HepG2 (cell line): ENCODE results near the gene TEKT3. TPM values are rescaled to one million over a fixed set of nuclear protein-coding genes. Genes with fewer than 3 reads are reported as not detected.

ENCODE experiments used
- ATAC-seq: fragments of 200-7000 bp; cut with Tn5 transposase; 3 replicates; pipeline ENCODE4 v1.9.1; 2020; ENCODE audit warnings: mild to moderate bottlenecking, moderate library complexity
- BruUV-seq: library from RNA; stranded (reverse); fragments of 400-500 nt; replicated peaks from 2 replicates; lab custom pipeline; 2021; lab: Mats Ljungman, UMichigan
- CTCF ChIA-PET: fragments of 300-600 bp; formaldehyde crosslinking; extraction: SDS; loops from one replicate; lab custom pipeline; 2021; ENCODE audit warnings: low total read pairs, inconsistent platforms, low intra/inter-chr PET ratio; lab: Yijun Ruan, JAX
- POLR2A ChIA-PET: fragments of 350-600 bp; sonication (Branson Sonifier 250); formaldehyde crosslinking; loops from one replicate; lab custom pipeline; 2020; ENCODE audit warnings: antibody characterized with exemption, inconsistent platforms; lab: Yijun Ruan, JAX
- DNase-seq: peaks from one replicate; pipeline ENCODE4 v3.0.0-alpha.2; 2015; ENCODE audit warnings: low spot score
- FAIRE-seq: peaks from 3 replicates; lab custom pipeline; 2011; peaks lifted over from hg19 to GRCh38; lab: Jason Lieb, UNC
- H2AFZ ChIP-seq: one replicate; pipeline ENCODE4 v1.6.1; 2011; ENCODE audit warnings: low read length, inconsistent platforms
- H3K27ac ChIP-seq: fragments of 300-600 bp; 3 replicates; pipeline ENCODE4 v1.8.0; 2011; ENCODE audit warnings: mixed run types, mild to moderate bottlenecking, mixed read lengths, low read length, inconsistent platforms; ENCODE audit not compliant: insufficient read depth; ENCODE audit errors: extremely low read length
- H3K27me3 ChIP-seq, 2 experiments: fragments of 200-600 bp in 1 of 2; 2 replicates in 1 of 2; 3 replicates in 1 of 2; pipeline versions ENCODE4 v1.6.0 to v1.8.0; 2011; ENCODE audit warnings: low read length in 2 of 2, mild to moderate bottlenecking in 2 of 2, moderate library complexity in 2 of 2, inconsistent platforms in 1 of 2; ENCODE audit not compliant: insufficient read depth in 2 of 2, control insufficient read depth in 1 of 2
- H3K36me3 ChIP-seq, 2 experiments: fragments of 200-600 bp in 1 of 2; replicated peaks in 1 of 2; 2 replicates in 1 of 2; 3 replicates in 1 of 2; pipeline versions ENCODE4 v1.5.1 to v1.8.0; 2011; ENCODE audit warnings: low read length in 2 of 2, inconsistent platforms in 1 of 2; ENCODE audit not compliant: insufficient read depth in 2 of 2, control insufficient read depth in 1 of 2
- H3K4me1 ChIP-seq: 2 replicates; pipeline ENCODE4 v1.5.1; 2012; ENCODE audit warnings: low read length, inconsistent platforms; ENCODE audit not compliant: insufficient read depth
- H3K4me2 ChIP-seq: 2 replicates; pipeline ENCODE4 v1.6.0; 2011; ENCODE audit warnings: low read depth, low read length, inconsistent platforms
- H3K4me3 ChIP-seq, 3 experiments: fragments of 200-600 bp in 1 of 3; sonication (generic), shearing (Covaris generic) in 1 of 3; replicated peaks in 1 of 3; 2 replicates each; pipeline ENCODE4 v1.5.1; 2011 to 2016; ENCODE audit warnings: low read length in 3 of 3, inconsistent platforms in 2 of 3, low read depth in 2 of 3, mild to moderate bottlenecking in 2 of 3, control low read depth in 1 of 3, mixed read lengths in 1 of 3; ENCODE audit not compliant: insufficient read depth in 1 of 3
- H3K79me2 ChIP-seq: one replicate; pipeline ENCODE4 v1.6.1; 2011; ENCODE audit warnings: low read length, inconsistent platforms; ENCODE audit not compliant: insufficient read depth
- H3K9ac ChIP-seq: 2 replicates; pipeline ENCODE4 v1.6.0; 2011; ENCODE audit warnings: mild to moderate bottlenecking, low read depth, low read length, inconsistent platforms; ENCODE audit not compliant: insufficient read depth
- H3K9me3 ChIP-seq: 2 replicates; pipeline ENCODE4 v1.5.1; 2012; ENCODE audit warnings: mild to moderate bottlenecking, low read length
- H4K20me1 ChIP-seq: 2 replicates; pipeline ENCODE4 v1.6.0; 2011; ENCODE audit warnings: inconsistent platforms, mild to moderate bottlenecking, low read length, moderate library complexity; ENCODE audit not compliant: insufficient read depth
- GTF3A ChIP-seq: sonication (generic); formaldehyde crosslinking; conservative IDR thresholded peaks from 2 replicates; pipeline ENCODE4 v1.4.0; 2020; ENCODE audit warnings: mild to moderate bottlenecking, missing genetic modification reagents
- NR2F6 ChIP-seq, 2 experiments: IDR thresholded peaks; 2 replicates each; pipeline ENCODE4 v1.6.1; 2016; ENCODE audit warnings: antibody characterized with exemption in 1 of 2, mild to moderate bottlenecking in 1 of 2
- PAXIP1 ChIP-seq: sonication (generic); formaldehyde crosslinking; conservative IDR thresholded peaks from 2 replicates; pipeline ENCODE4 v1.4.0; 2020; ENCODE audit warnings: mild to moderate bottlenecking, missing genetic modification reagents, moderate library complexity
- POGZ ChIP-seq: sonication (generic); formaldehyde crosslinking; IDR thresholded peaks from 2 replicates; pipeline ENCODE4 v1.4.0; 2020; ENCODE audit warnings: mild to moderate bottlenecking, missing genetic modification reagents
- SRSF4 ChIP-seq: fragments of 200-400 bp; formaldehyde crosslinking; IDR thresholded peaks from one replicate; pipeline ENCODE4 v1.6.1; 2018; ENCODE audit warnings: mild to moderate bottlenecking, low read depth, low read length, moderate library complexity; ENCODE audit not compliant: poor library complexity, severe bottlenecking
- ZFAT ChIP-seq: sonication (generic); formaldehyde crosslinking; conservative IDR thresholded peaks from 2 replicates; pipeline ENCODE4 v1.8.1; 2023; ENCODE audit warnings: missing genetic modification reagents, inconsistent platforms
- ZFP62 ChIP-seq: sonication (generic); formaldehyde crosslinking; IDR thresholded peaks from 2 replicates; pipeline ENCODE4 v1.4.0; 2020; ENCODE audit warnings: missing genetic modification reagents
- ZGPAT ChIP-seq: IDR thresholded peaks from 2 replicates; pipeline ENCODE4 v1.6.1; 2016; ENCODE audit warnings: mild to moderate bottlenecking
- ZNF138 ChIP-seq: sonication (generic); formaldehyde crosslinking; IDR thresholded peaks from 2 replicates; pipeline ENCODE4 v1.5.0; 2020; ENCODE audit warnings: mild to moderate bottlenecking, low read depth, missing genetic modification reagents
- ZNF276 ChIP-seq: sonication (generic); formaldehyde crosslinking; IDR thresholded peaks from 2 replicates; pipeline ENCODE4 v1.4.0; 2020; ENCODE audit warnings: mild to moderate bottlenecking, low read depth, missing genetic modification reagents
- ZNF446 ChIP-seq: sonication (generic); formaldehyde crosslinking; IDR thresholded peaks from 2 replicates; pipeline ENCODE4 v1.5.0; 2020; ENCODE audit warnings: mild to moderate bottlenecking, missing genetic modification reagents
- ZZZ3 ChIP-seq: sonication (generic); formaldehyde crosslinking; IDR thresholded peaks from 2 replicates; pipeline ENCODE4 v1.4.0; 2020; ENCODE audit warnings: missing genetic modification reagents, mild to moderate bottlenecking, borderline replicate concordance
- WGBS: methylation state at CpG from one replicate; pipeline ENCODE4 v1.1.6; 2017; ENCODE audit warnings: low lambda C conversion rate; 5-methylcytosine and 5-hydroxymethylcytosine counted together
- in situ Hi-C: cut with HindIII; loops from 2 replicates; pipeline ENCODE4 v1.10.0; 2017; ENCODE audit warnings: low pct_unique_long_range_greater_than_20kb; ENCODE audit not compliant: extremely low pct_ligation_motif_present
- intact Hi-C: fragments of 100-400 bp; cut with micrococcal nuclease; formaldehyde crosslinking; loops from one replicate; pipeline ENCODE4 v1.10.0; 2022; ENCODE audit not compliant: unreplicated experiment
- polyA plus RNA-seq, 8 experiments: library from polyadenylated mRNA; depleted of rRNA in 3 of 8; stranded (reverse) in 7 of 8; unstranded in 1 of 8; fragments of >200 nt; fragmentation: Illumina TruSeq in 4 of 8; extraction: Trizol in 4 of 8; gene quantifications; 2 replicates each; pipeline versions ENCODE4 v1.2.1 to v1.2.3, GENCODE V29; 2011 to 2016; ENCODE audit warnings: low read depth in 4 of 8, missing spikeins in 1 of 8, mixed read lengths in 1 of 8; ENCODE audit not compliant: insufficient read depth in 1 of 8
- total RNA-seq, 5 experiments: library from RNA; depleted of rRNA; stranded (reverse); fragments of >200 nt; fragmentation: Illumina TruSeq; extraction: Trizol; gene quantifications; 2 replicates each; pipeline ENCODE4 v1.2.3, GENCODE V29; 2016; ENCODE audit warnings: low read depth in 1 of 5

The TEKT3 gene
- total and polyA plus RNA-seq, 2 of the 13 experiments (the other 11 are each of a cell fraction or from before 2014, with no cell fraction given) = 0.58 to 0.82 TPM

- DNase-seq = no peak
- in situ Hi-C loops (loop anchor here (10.0 kb wide), 2 partner anchors 59 to 61 kb away; no protein-coding TSS in a partner anchor), intact Hi-C loops (no loop called here)
- TF ChIP-seq ZZZ3 (CRISPR knock-in tag) (no peak), ZGPAT (no peak), ZNF446 (no peak), GTF3A (CRISPR knock-in tag) (no peak)
- Histone ChIP-seq H4K20me1 (no peaks in the 10 kb centered on the region), H3K4me1 (peaks cover 12% of the 10 kb centered on the region), H2AFZ (no peak overlapping the region), H3K36me3 (no peaks in the 10 kb centered on the region), H3K4me3 (no peak overlapping the region), H3K27ac (no peak overlapping the region), H3K27me3 (peaks cover 0 to 31% of the 10 kb centered on the region in 2 experiments; a peak in 3 of 5 replicates), H3K9ac (no peak overlapping the region), H3K9me3 (no peaks in the 10 kb centered on the region), H3K79me2 (no peaks in the 10 kb centered on the region), H3K4me2 (no peak overlapping the region)
- ChIA-PET CTCF (no interaction called here), POLR2A (no interaction called here)
- 16% methylated on average over 4 of the region's 4 CpGs for WGBS
- no TSS peak for BruUV-seq
- ATAC-seq = no peak
- no peak for FAIRE-seq
Measured at GRCh38 chr17:15343749-15344148, 2.4 kb upstream of the TEKT3 start.

- no peaks in the 10 kb centered on the region for H3K36me3 ChIP-seq
- ATAC-seq (no peak), DNase-seq (no peak), FAIRE-seq (no peak)
- ChIA-PET POLR2A (no interaction called here), CTCF (no interaction called here)
- no peak for TF ChIP-seq POGZ
- TF ChIP-seq ZFP62 (CRISPR knock-in tag) = no peak
- TF ChIP-seq ZNF276 (CRISPR knock-in tag) = no peak
- TF ChIP-seq NR2F6 (IDR thresholded peaks at IDR 0.05) = no peak
- no peak for TF ChIP-seq NR2F6 (CRISPR knock-in tag; IDR thresholded peaks at IDR 0.05)
- no peak for TF ChIP-seq ZNF138 (CRISPR knock-in tag)
- TF ChIP-seq SRSF4 = no peak
- TF ChIP-seq ZFAT (CRISPR knock-in tag) = no peak
- TF ChIP-seq PAXIP1 (CRISPR knock-in tag) = no peak
- no peak overlapping the region for H3K4me2 ChIP-seq
- no peaks in the 10 kb centered on the region for H3K9me3 ChIP-seq
- H3K79me2 ChIP-seq = no peaks in the 10 kb centered on the region
- intact Hi-C loops = no loop called here
- in situ Hi-C loops = loop anchor here (10.0 kb wide), 2 partner anchors 58 to 62 kb away; no protein-coding TSS in a partner anchor
- H4K20me1 ChIP-seq = no peaks in the 10 kb centered on the region
- no peak overlapping the region for H3K4me3 ChIP-seq
- peaks cover 0 to 31% of the 10 kb centered on the region in 2 experiments; a peak in 3 of 5 replicates for H3K27me3 ChIP-seq
- peaks cover 12% of the 10 kb centered on the region for H3K4me1 ChIP-seq
- no TSS peak for BruUV-seq
- WGBS = 39% methylated on average over 6 of the region's 7 CpGs
- no peak overlapping the region for H2AFZ ChIP-seq
- H3K9ac ChIP-seq = no peak overlapping the region
- no peak overlapping the region for H3K27ac ChIP-seq
Measured at GRCh38 chr17:15342460-15342859, 1.1 kb upstream of the TEKT3 start.
